Stimulated activated memory B cell treated with anti-CD40 and anti-IgM and Interleukin-4, amounts not matched to agents 10 μg/mL and 1 μg/mL and 100 μg/mL, for 72 hours (primary cell): Measurements from ENCODE around the gene CSRNP3.

Source experiments
- ATAC-seq: fragments of 150-1000 bp; cut with Tn5 transposase; 2 replicates; pipeline ENCODE4 v1.10.0; 2021
- H3K27ac Mint-ChIP-seq: one replicate; pipeline ENCODE4 v1.8.0; 2022; ENCODE audit warnings: mild to moderate bottlenecking, mixed read lengths
- H3K27me3 Mint-ChIP-seq: one replicate; pipeline ENCODE4 v1.8.0; 2022; ENCODE audit warnings: mixed read lengths
- H3K36me3 Mint-ChIP-seq: one replicate; pipeline ENCODE4 v1.8.0; 2022; ENCODE audit warnings: mixed read lengths
- H3K4me1 Mint-ChIP-seq: one replicate; pipeline ENCODE4 v1.8.0; 2022; ENCODE audit warnings: mixed read lengths
- H3K4me3 Mint-ChIP-seq: one replicate; pipeline ENCODE4 v1.8.0; 2022; ENCODE audit warnings: mild to moderate bottlenecking, moderate library complexity, mixed read lengths
- H3K9me3 Mint-ChIP-seq: one replicate; pipeline ENCODE4 v1.8.0; 2022; ENCODE audit warnings: mixed read lengths

CSRNP3 gene

DNA sequence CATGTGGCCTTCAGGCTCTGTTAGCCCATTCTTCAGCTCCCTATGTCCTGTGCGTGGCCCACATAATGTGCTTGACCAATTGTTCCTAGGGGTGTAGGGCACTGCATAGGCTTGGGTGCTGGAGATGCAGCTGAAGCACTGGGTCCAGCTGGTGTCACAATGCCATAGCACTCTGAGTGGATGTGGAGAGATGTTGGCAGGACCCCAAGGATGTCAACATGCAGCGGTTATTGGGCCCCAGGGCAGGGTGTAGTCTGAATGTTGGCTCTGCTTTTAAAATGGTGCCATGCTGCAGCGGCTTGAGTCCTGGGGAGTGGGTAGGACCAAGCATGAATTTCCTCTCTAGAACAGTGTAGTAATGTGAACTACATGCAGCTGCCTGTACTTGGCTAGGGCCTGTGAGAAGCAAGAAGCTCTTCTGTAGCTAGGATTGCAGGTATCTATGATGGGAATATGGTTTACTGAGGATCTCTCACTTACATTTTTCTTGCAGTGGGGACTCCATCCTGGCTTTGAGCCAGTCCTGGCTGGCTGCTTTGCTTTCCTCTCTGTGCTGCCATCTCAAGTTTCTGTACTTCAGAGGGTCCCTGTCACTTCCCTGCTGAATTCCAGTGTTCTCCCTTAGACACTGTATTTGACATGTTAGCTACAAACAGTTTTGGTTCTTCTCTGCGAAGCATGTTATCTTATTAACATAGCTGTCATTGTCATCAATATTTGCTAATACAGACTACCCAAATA is 148.4 kb downstream of the CSRNP3 start:
- H3K27me3 Mint-ChIP-seq = peaks cover 22% of the 10 kb centered on the region
- no peak overlapping the region for H3K4me3 Mint-ChIP-seq
- no peak for ATAC-seq
- H3K27ac Mint-ChIP-seq = no peak overlapping the region
- no peaks in the 10 kb centered on the region for H3K36me3 Mint-ChIP-seq
- peaks cover 10% of the 10 kb centered on the region for H3K9me3 Mint-ChIP-seq
- no peaks in the 10 kb centered on the region for H3K4me1 Mint-ChIP-seq

GRCh38 chr2:165618806-165619205 is 149.3 kb downstream of the CSRNP3 start:
- Mint-ChIP-seq H3K27ac (no peak overlapping the region), H3K4me3 (no peak overlapping the region), H3K36me3 (no peaks in the 10 kb centered on the region), H3K27me3 (peaks cover 22% of the 10 kb centered on the region), H3K4me1 (no peaks in the 10 kb centered on the region), H3K9me3 (peaks cover 10% of the 10 kb centered on the region)
- ATAC-seq = no peak

DNA sequence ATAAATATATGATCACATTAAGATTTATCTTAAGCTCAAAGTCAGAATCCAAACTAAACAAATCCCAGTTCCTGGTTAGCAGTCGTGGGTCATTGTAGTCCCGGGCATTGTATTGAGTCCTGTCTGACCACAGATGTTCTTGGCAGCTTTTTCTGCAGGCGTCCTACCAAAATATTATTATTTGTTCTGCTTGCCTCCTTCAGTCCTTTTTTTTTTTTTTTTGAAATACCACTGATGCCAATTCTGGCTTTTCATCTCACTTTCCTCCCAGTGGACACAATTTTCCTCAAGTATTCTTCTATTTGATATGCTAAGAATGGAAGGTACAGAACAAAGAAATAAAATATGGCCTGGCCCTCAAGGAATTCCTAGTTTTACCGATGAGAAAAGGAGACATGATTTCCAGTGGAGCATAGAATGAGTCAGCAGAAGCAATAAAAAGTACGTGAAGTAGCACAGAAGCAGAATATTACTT is 151.6 kb downstream of the CSRNP3 start:
- H3K36me3 Mint-ChIP-seq = no peaks in the 10 kb centered on the region
- peaks cover 8% of the 10 kb centered on the region for H3K9me3 Mint-ChIP-seq
- H3K4me3 Mint-ChIP-seq = no peak overlapping the region
- peaks cover 5% of the 10 kb centered on the region for H3K27me3 Mint-ChIP-seq
- H3K4me1 Mint-ChIP-seq = no peaks in the 10 kb centered on the region
- no peak for ATAC-seq
- H3K27ac Mint-ChIP-seq = no peak overlapping the region

- Mint-ChIP-seq H3K27ac (no peak overlapping the region), H3K4me3 (no peak overlapping the region), H3K36me3 (no peaks in the 10 kb centered on the region), H3K9me3 (peaks cover 1% of the 10 kb centered on the region), H3K4me1 (no peaks in the 10 kb centered on the region), H3K27me3 (no peaks in the 10 kb centered on the region)
- no peak for ATAC-seq
Measured at GRCh38 chr2:165623161-165623560, 153.7 kb downstream of the CSRNP3 start.

GRCh38 chr2:165623783-165624469 is 154.4 kb downstream of the CSRNP3 start:
- H3K36me3 Mint-ChIP-seq = no peaks in the 10 kb centered on the region
- H3K9me3 Mint-ChIP-seq = no peaks in the 10 kb centered on the region
- H3K27ac Mint-ChIP-seq = no peak overlapping the region
- H3K4me3 Mint-ChIP-seq = no peak overlapping the region
- no peaks in the 10 kb centered on the region for H3K27me3 Mint-ChIP-seq
- no peaks in the 10 kb centered on the region for H3K4me1 Mint-ChIP-seq
- ATAC-seq = no peak

DNA sequence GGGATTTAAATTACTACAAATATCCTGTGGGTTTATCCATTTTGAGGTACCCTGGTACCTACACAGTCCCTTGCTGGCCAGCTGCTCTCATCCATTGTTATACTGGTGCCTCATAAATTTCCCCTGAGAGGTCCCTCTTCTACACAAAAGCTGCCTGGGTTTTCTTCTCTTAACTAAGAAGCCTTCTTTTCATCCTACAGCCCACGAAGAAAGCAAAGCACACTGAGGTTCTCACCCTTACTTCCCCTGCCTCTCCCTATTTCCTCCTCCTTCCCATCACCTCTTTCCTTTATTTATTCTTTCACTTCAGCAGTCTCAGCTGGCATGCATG is 154.9 kb downstream of the CSRNP3 start:
- Mint-ChIP-seq H3K9me3 (no peaks in the 10 kb centered on the region), H3K4me3 (no peak overlapping the region), H3K4me1 (no peaks in the 10 kb centered on the region), H3K36me3 (no peaks in the 10 kb centered on the region), H3K27ac (no peak overlapping the region), H3K27me3 (no peaks in the 10 kb centered on the region)
- no peak for ATAC-seq

DNA sequence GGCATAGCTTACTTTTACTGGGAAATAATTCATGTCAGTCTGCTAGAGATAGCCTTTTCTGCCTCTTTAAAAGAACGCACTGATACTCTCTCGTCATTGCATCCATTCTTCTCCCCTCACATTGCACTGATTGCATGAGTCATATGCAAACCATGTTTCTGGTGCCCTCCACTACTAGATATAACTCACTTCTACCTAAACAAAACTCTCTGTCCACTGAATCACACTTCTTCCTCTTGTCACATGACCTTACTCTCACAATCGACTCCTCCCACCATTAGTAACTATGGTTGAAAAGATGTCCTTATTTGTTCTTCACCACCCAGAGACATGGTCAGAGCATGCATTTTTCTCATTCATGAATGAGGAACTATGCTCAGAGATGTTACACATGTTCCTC is 158.0 kb downstream of the CSRNP3 start:
- no peak overlapping the region for H3K4me3 Mint-ChIP-seq
- ATAC-seq = peak; percentile 31
- H3K36me3 Mint-ChIP-seq = no peaks in the 10 kb centered on the region
- H3K27me3 Mint-ChIP-seq = peaks cover 9% of the 10 kb centered on the region
- H3K27ac Mint-ChIP-seq = no peak overlapping the region
- no peaks in the 10 kb centered on the region for H3K9me3 Mint-ChIP-seq
- no peaks in the 10 kb centered on the region for H3K4me1 Mint-ChIP-seq

DNA sequence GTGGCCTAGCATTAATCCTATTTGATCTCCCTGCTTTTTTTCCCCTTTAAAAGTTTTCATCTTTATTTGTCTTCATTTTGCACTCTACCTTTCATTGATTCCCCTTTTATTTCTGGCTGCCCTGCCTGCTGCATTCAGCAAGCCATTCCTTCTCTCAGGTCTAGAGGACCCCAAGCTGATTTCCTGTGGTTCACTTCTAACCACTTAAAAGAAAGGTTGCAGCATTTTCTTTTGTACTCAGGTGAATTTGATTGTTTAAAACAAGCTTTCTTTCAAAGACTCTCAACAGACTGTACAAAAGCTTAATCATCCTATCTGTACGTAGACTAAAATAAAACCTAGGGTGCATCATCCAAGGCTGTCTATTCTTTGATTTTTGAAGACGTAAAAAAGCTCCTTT is 160.3 kb downstream of the CSRNP3 start:
- H3K36me3 Mint-ChIP-seq = no peaks in the 10 kb centered on the region
- H3K27ac Mint-ChIP-seq = no peak overlapping the region
- H3K9me3 Mint-ChIP-seq = no peaks in the 10 kb centered on the region
- no peak for ATAC-seq
- H3K27me3 Mint-ChIP-seq = peaks cover 9% of the 10 kb centered on the region
- H3K4me3 Mint-ChIP-seq = no peak overlapping the region
- H3K4me1 Mint-ChIP-seq = no peaks in the 10 kb centered on the region

DNA sequence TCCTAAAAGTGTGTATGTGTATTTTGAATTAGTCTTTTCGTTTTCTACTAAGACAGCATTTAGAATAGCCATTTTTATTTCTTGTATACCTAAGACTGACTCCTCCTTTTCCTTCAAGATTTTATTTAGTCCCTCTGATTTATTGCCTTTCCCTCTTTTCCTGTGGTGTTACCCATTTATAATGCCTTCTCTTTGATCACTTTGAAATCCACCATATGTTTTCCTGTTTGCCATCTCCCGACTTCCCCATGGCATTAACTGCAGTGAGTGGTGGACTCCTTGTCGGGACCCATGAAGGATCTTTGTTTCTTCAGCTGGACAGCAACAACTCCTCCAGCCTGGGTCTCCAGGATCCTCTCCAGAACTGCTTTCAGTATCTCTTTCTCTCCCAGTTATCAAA is 160.7 kb downstream of the CSRNP3 start:
- ATAC-seq = no peak
- Mint-ChIP-seq H3K27ac (no peak overlapping the region), H3K4me3 (no peak overlapping the region), H3K4me1 (no peaks in the 10 kb centered on the region), H3K9me3 (no peaks in the 10 kb centered on the region), H3K27me3 (peaks cover 9% of the 10 kb centered on the region), H3K36me3 (no peaks in the 10 kb centered on the region)

GRCh38 chr2:165631089-165631488 is 161.6 kb downstream of the CSRNP3 start:
- Mint-ChIP-seq H3K4me3 (no peak overlapping the region), H3K27ac (no peak overlapping the region), H3K9me3 (no peaks in the 10 kb centered on the region), H3K4me1 (no peaks in the 10 kb centered on the region), H3K27me3 (peaks cover 9% of the 10 kb centered on the region), H3K36me3 (no peaks in the 10 kb centered on the region)
- no peak for ATAC-seq

DNA sequence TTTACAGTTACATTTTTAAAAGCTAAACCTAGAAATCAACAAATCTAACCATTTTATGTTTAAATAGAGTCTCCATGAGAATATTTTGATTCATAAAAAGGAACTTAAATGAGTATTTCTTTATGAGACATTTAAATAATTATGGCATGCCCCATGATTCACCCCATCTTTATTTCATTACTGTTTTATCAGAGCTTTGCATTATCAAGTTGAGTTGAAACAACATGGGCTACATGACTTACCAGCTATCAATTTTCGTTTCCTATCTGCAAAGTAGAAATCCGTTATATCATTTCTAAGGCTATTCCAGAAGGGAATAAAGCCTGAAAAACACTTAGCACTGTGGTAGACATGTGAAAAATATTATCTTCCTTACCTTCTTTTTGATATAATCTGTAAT is 163.1 kb downstream of the CSRNP3 start:
- peaks cover 9% of the 10 kb centered on the region for H3K27me3 Mint-ChIP-seq
- H3K36me3 Mint-ChIP-seq = no peaks in the 10 kb centered on the region
- no peak overlapping the region for H3K27ac Mint-ChIP-seq
- H3K4me3 Mint-ChIP-seq = no peak overlapping the region
- H3K4me1 Mint-ChIP-seq = no peaks in the 10 kb centered on the region
- no peaks in the 10 kb centered on the region for H3K9me3 Mint-ChIP-seq
- no peak for ATAC-seq

DNA sequence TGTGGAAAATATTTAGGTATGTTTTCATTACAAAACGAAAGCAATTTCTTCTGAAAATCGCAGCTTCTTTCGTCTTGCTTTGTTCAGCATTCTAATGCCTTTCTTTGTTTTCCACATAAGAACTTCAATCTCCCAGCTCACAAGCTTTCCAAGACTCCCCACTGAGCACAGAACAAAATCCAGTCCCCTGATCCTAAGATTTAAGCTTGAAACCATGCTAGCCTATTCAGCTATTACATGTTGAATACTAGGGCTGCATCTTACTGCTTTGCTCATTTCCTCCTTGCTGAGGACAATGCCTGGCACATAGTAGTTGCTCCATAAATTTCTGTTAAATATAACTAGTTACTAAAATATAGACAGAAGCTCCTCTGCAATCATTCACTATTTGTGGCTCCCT is 163.9 kb downstream of the CSRNP3 start:
- no peaks in the 10 kb centered on the region for H3K36me3 Mint-ChIP-seq
- peaks cover 9% of the 10 kb centered on the region for H3K27me3 Mint-ChIP-seq
- H3K9me3 Mint-ChIP-seq = no peaks in the 10 kb centered on the region
- H3K4me3 Mint-ChIP-seq = no peak overlapping the region
- no peak overlapping the region for H3K27ac Mint-ChIP-seq
- H3K4me1 Mint-ChIP-seq = no peaks in the 10 kb centered on the region
- no peak for ATAC-seq

DNA sequence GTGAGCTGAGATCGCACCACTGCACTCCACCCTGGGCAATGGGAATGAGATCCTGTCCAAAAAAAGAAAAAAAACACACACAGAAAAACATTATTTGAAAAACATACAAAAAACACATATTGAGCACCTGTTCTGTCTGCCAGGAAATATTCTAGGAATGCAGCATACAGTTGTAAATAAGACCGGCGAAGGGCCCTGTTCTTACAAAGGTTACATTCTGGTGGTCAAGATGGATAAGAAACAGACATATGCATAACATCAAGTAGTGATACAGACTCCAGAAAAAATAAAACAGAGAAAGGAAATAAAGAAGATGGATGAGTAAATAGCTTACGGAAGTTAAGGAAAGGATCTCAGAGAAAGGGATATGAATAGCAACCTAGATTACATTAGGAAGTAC is 164.8 kb downstream of the CSRNP3 start:
- Mint-ChIP-seq H3K9me3 (no peaks in the 10 kb centered on the region), H3K36me3 (no peaks in the 10 kb centered on the region), H3K4me3 (no peak overlapping the region), H3K27me3 (peaks cover 9% of the 10 kb centered on the region), H3K27ac (no peak overlapping the region), H3K4me1 (no peaks in the 10 kb centered on the region)
- ATAC-seq = no peak

DNA sequence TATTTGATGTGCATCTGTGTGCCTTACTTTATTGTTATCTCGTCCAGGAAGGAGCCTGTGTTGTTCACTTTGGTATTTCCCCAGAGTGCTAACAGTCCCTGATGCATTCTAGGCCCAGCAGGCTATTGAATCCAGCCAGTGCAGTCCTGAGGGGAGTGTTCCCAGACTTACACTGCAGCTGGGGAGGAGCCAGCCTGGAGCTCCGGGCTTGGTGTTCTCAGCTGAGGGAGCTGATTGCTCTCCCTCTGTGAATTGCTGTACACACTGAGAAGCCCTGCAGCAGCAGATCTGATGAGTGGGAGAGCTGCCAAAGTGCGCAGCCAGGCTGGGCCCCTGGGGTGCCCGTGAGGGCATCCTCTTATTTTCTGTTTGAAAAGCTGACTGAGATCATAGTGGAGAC is 165.4 kb downstream of the CSRNP3 start:
- no peaks in the 10 kb centered on the region for H3K9me3 Mint-ChIP-seq
- H3K36me3 Mint-ChIP-seq = no peaks in the 10 kb centered on the region
- no peak overlapping the region for H3K27ac Mint-ChIP-seq
- H3K27me3 Mint-ChIP-seq = peaks cover 9% of the 10 kb centered on the region
- no peak overlapping the region for H3K4me3 Mint-ChIP-seq
- no peaks in the 10 kb centered on the region for H3K4me1 Mint-ChIP-seq
- no peak for ATAC-seq

- Mint-ChIP-seq H3K27me3 (peaks cover 2% of the 10 kb centered on the region), H3K27ac (no peak overlapping the region), H3K4me3 (no peak overlapping the region), H3K4me1 (no peaks in the 10 kb centered on the region), H3K36me3 (no peaks in the 10 kb centered on the region), H3K9me3 (no peaks in the 10 kb centered on the region)
- no peak for ATAC-seq
Measured at GRCh38 chr2:165635532-165635931, 166.0 kb downstream of the CSRNP3 start.

GRCh38 chr2:165636959-165637358 is 167.5 kb downstream of the CSRNP3 start:
- H3K4me1 Mint-ChIP-seq = no peaks in the 10 kb centered on the region
- H3K4me3 Mint-ChIP-seq = no peak overlapping the region
- H3K9me3 Mint-ChIP-seq = no peaks in the 10 kb centered on the region
- no peak overlapping the region for H3K27ac Mint-ChIP-seq
- H3K27me3 Mint-ChIP-seq = no peaks in the 10 kb centered on the region
- no peaks in the 10 kb centered on the region for H3K36me3 Mint-ChIP-seq
- no peak for ATAC-seq
